ENCODE data around the gene C1QTNF4. TPM values are rescaled to one million over a fixed set of nuclear protein-coding genes. Genes with fewer than 3 reads are reported as not detected.
"Not testable (repeated sequence)": the region's sequence is repeated elsewhere in the genome, so short reads cannot be mapped to it uniquely, and the experiment has no call there.

C1QTNF4 gene
- total RNA-seq, 4 donors from 2014 or later, result 0.35 to 0.57 (median 0.41) TPM; not detected in 1

- TF ChIP-seq CTCF (IDR thresholded peaks at IDR 0.05) (no peak), POLR2A (IDR thresholded peaks at IDR 0.05) (no peak)
- Histone ChIP-seq H3K36me3 (peaks cover 0 to 20% (median 0%) of the 10 kb centered on the region in 3 donors), H3K9me3 (no peaks in the 10 kb centered on the region), H3K4me3 (peak overlapping the region; percentile 66 to 96 (median 79)), H3K27me3 (no peaks in the 10 kb centered on the region), H3K27ac (peak overlapping the region; percentile 85 to 90 (median 88)), H3K4me1 (peaks cover 4 to 25% (median 8%) of the 10 kb centered on the region in 3 donors)
- DNase-seq, result no peak
- intact Hi-C loops (cut with DNase I), result no loop called here
- 10 to 16% methylated on average over 6 to 10 of the region's 11 CpGs for WGBS, 2 donors
Measured at GRCh38 chr11:47564933-47565339, 29.3 kb downstream of the C1QTNF4 start.

GRCh38 chr11:47564366-47564765, 29.8 kb downstream of the C1QTNF4 start:
- WGBS, 2 donors, result 82 to 89% methylated on average over 8 to 9 of the region's 10 CpGs
- intact Hi-C loops (cut with DNase I); H3K27ac ChIP-seq; H3K4me3 ChIP-seq; H3K9me3 ChIP-seq; H3K27me3 ChIP-seq; DNase-seq: not testable (repeated sequence)
- H3K36me3 ChIP-seq, result peaks cover 0 to 14% (median 0%) of the 10 kb centered on the region in 3 donors
- peaks cover 4 to 25% (median 8%) of the 10 kb centered on the region in 3 donors for H3K4me1 ChIP-seq

- H3K4me1 ChIP-seq, result peaks cover 4 to 25% (median 8%) of the 10 kb centered on the region in 3 donors
- WGBS, 2 donors, result 92 to 96% methylated on average over 4 of the region's 4 CpGs
- H3K27ac ChIP-seq; intact Hi-C loops (cut with DNase I); DNase-seq; H3K9me3 ChIP-seq; H3K36me3 ChIP-seq; H3K27me3 ChIP-seq; H3K4me3 ChIP-seq: not testable (repeated sequence)
Measured at GRCh38 chr11:47562393-47562792, 31.8 kb downstream of the C1QTNF4 start.

- 74 to 86% methylated on average over 2 of the region's 2 CpGs for WGBS, 2 donors
- no peak for DNase-seq
Measured at GRCh38 chr11:47560426-47560825, 33.8 kb downstream of the C1QTNF4 start.

GRCh38 chr11:47558695-47559094, 35.5 kb downstream of the C1QTNF4 start:
- TF ChIP-seq POLR2A (IDR thresholded peaks at IDR 0.05), result no peak
- no peak for TF ChIP-seq CTCF (IDR thresholded peaks at IDR 0.05)
- H3K4me1 ChIP-seq, result peaks cover 0 to 2% (median under 1%) of the 10 kb centered on the region in 3 donors
- intact Hi-C loops (cut with DNase I), result no loop called here
- H3K36me3 ChIP-seq, result no peaks in the 10 kb centered on the region
- no peaks in the 10 kb centered on the region for H3K27me3 ChIP-seq
- DNase-seq, result no peak
- no peak overlapping the region for H3K4me3 ChIP-seq
- no peaks in the 10 kb centered on the region for H3K9me3 ChIP-seq
- WGBS, 2 donors, result 100% methylated on average over 1 of the region's 1 CpG; no CpG with 5 or more reads in 1 of the 2 donors
- no peak overlapping the region for H3K27ac ChIP-seq

More at GRCh38 chr11:47560426-47560825, 33.8 kb downstream of the C1QTNF4 start:
- TF ChIP-seq POLR2A (IDR thresholded peaks at IDR 0.05) (no peak), CTCF (IDR thresholded peaks at IDR 0.05) (no peak)
- Histone ChIP-seq H3K4me3 (no peak overlapping the region), H3K4me1 (peaks cover 4 to 12% (median 8%) of the 10 kb centered on the region in 3 donors), H3K27ac (no peak overlapping the region), H3K9me3 (no peaks in the 10 kb centered on the region), H3K27me3 (no peaks in the 10 kb centered on the region), H3K36me3 (no peaks in the 10 kb centered on the region)
- intact Hi-C loops (cut with DNase I), result no loop called here

GRCh38 chr11:47557004-47557403, 37.2 kb downstream of the C1QTNF4 start:
- H3K9me3 ChIP-seq; H3K27ac ChIP-seq; DNase-seq; intact Hi-C loops (cut with DNase I); H3K36me3 ChIP-seq; H3K27me3 ChIP-seq; H3K4me1 ChIP-seq; H3K4me3 ChIP-seq: not testable (repeated sequence)
- WGBS, 2 donors, result 76 to 85% methylated on average over 9 to 12 of the region's 12 CpGs

- TF ChIP-seq POLR2A (IDR thresholded peaks at IDR 0.05), result no peak
- TF ChIP-seq CTCF (IDR thresholded peaks at IDR 0.05), result no peak
- DNase-seq, result no peak
- Histone ChIP-seq H3K4me1 (peaks cover 21 to 44% (median 26%) of the 10 kb centered on the region in 3 donors), H3K4me3 (peak overlapping the region; percentile 93 to 96 (median 94)), H3K9me3 (no peaks in the 10 kb centered on the region), H3K36me3 (peaks cover 0 to 6% (median 0%) of the 10 kb centered on the region in 3 donors), H3K27me3 (no peaks in the 10 kb centered on the region), H3K27ac (peak overlapping the region; percentile 94 to 96 (median 96))
- intact Hi-C loops (cut with DNase I), result no loop called here
- WGBS, 2 donors, result 16 to 26% methylated on average over 6 to 7 of the region's 9 CpGs
Measured at GRCh38 chr11:47553406-47553743, 40.8 kb downstream of the C1QTNF4 start.
